Mesodermal cell (in vitro differentiated cells): ENCODE data around the gene CLASP2.
A peak's percentile ranks its signal among the peaks of the same experiment; 100 is the strongest.
"Not testable (repeated sequence)": the region's sequence is repeated elsewhere in the genome, so short reads cannot be mapped to it uniquely, and the experiment has no call there.

Experiments
- H3K27ac ChIP-seq: 2 replicates; pipeline ENCODE4 v1.7.0; 2013; ENCODE audit warnings: mild to moderate bottlenecking, low read depth, low read length, moderate library complexity; ENCODE audit not compliant: severe bottlenecking
- H3K36me3 ChIP-seq: 2 replicates; pipeline ENCODE4 v1.7.1; 2013; ENCODE audit warnings: mild to moderate bottlenecking, low read length, moderate library complexity; ENCODE audit not compliant: control insufficient read depth, insufficient read depth
- H3K4me1 ChIP-seq: one replicate; pipeline ENCODE4 v1.7.1; 2013; ENCODE audit warnings: mild to moderate bottlenecking, low read length; ENCODE audit not compliant: insufficient read depth, control insufficient read depth, poor library complexity, severe bottlenecking
- H3K4me3 ChIP-seq: 2 replicates; pipeline ENCODE4 v1.7.0; 2013; ENCODE audit warnings: low read length, control low read depth, mild to moderate bottlenecking; ENCODE audit not compliant: insufficient read depth, poor library complexity, severe bottlenecking; ENCODE audit errors: extremely low read depth
- H3K9me3 ChIP-seq: 2 replicates; pipeline ENCODE4 v1.7.1; 2013; ENCODE audit warnings: mild to moderate bottlenecking, low read length, moderate library complexity; ENCODE audit not compliant: control insufficient read depth
- WGBS, 2 experiments: methylation state at CpG; one replicate each; pipeline ENCODE4 v1.1.5; 2013; ENCODE audit warnings: missing lambda C conversion rate in 2 of 2; ENCODE audit not compliant: insufficient coverage in 2 of 2; 5-methylcytosine and 5-hydroxymethylcytosine counted together

The CLASP2 gene

GRCh38 chr3:33659856-33660434 lies 58.1 kb downstream of the CLASP2 start:
- Histone ChIP-seq H3K27ac (peak overlapping the region; percentile 93), H3K4me3 (peak overlapping the region; percentile 32), H3K4me1 (peaks cover 15% of the 10 kb centered on the region), H3K9me3 (no peaks in the 10 kb centered on the region), H3K36me3 (no peaks in the 10 kb centered on the region)
- WGBS, 2 experiments = 44 to 49% methylated on average over 5 of the region's 5 CpGs

DNA sequence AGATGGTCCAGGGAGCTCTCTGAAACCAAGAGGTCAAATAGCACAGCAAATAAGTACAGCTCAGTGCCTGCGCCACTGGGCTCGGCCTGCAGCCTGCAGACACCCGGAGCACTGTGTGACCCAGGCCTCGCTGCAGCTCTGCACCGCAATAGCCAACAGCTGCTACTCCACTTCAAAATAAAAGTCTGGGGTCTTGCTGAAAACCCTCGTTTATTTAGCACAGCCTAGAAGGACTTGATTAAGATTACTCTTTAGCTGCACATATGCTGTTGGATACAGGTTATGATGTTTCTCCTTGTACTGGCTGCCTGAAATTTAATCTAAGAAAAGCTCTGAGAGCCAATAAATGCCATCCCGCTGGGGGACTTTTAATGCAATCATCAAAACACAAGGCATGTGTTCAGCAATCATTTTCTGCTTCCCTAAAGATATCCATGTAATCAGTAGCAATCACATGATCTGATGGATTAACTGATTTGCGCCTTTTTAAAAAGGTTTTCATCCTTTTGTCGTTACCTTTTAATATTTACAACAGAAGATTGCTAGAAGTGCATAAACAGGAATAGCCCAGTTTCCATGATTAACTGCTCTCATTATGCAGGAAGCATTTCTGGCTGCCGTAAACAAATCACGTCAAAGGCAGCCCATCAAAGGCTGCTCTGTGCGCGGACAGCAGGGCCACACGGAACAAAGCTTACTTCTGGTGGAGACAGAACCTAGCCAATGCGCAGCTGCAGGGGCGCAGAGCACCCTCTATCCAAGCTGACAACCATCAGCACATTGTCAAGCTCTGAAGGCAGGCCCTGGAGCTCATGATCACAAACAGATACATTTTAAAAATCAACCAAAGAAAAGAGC lies 58.8 kb downstream of the CLASP2 start:
- peaks cover 15% of the 10 kb centered on the region for H3K4me1 ChIP-seq
- WGBS, 2 experiments = 3 to 8% methylated on average over 10 to 14 of the region's 16 CpGs
- peak overlapping the region; percentile 32 for H3K4me3 ChIP-seq
- no peaks in the 10 kb centered on the region for H3K36me3 ChIP-seq
- H3K27ac ChIP-seq = peak overlapping the region; percentile 93
- no peaks in the 10 kb centered on the region for H3K9me3 ChIP-seq

GRCh38 chr3:33658621-33658990 lies 59.4 kb downstream of the CLASP2 start:
- 83 to 100% methylated on average over 1 of the region's 2 CpGs for WGBS, 2 experiments
- Histone ChIP-seq H3K4me1 (peaks cover 15% of the 10 kb centered on the region), H3K27ac (peak overlapping the region; percentile 93), H3K36me3 (no peaks in the 10 kb centered on the region), H3K4me3 (peak overlapping the region; percentile 32), H3K9me3 (no peaks in the 10 kb centered on the region)

DNA sequence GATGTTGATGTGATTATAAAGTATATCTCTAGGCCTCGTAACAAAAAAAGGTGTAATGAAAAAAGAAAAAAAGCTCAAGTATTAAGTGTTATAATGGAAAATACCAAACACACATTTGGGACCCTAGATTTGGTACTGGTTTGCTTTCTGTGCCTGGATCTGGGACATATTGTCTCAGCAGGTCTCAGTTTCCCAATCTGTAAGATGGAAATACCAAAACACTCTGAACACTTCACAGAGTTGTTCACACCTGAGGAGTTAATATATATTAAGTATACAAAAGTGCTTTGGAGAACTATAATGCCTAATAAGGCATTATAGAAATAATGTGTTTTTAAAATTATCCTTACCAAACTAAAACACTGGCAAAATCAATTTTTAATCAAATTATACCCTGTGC lies 60.0 kb downstream of the CLASP2 start:
- no peak overlapping the region for H3K4me3 ChIP-seq

DNA sequence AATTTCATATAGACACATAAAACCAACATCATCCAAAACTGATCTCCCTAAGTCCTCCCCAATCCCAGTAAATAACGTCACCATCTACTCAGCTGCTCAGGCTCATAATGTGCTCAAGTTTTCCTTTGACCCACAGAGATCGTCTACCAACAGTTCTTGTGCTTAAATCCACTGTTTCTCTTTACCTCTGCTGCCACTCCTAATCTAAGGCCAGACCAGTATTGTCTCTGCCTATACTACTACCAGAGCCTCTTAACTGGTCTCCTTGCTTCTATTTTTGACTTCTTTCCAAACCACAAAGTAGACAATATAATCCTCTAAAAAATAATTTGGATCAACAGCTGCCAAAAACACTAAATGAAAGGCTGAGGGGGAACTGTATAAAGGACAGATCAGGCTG lies 65.3 kb downstream of the CLASP2 start:
- H3K36me3 ChIP-seq = no peaks in the 10 kb centered on the region
- H3K4me3 ChIP-seq = no peak overlapping the region
- 83% methylated on average over 2 of the region's 2 CpGs for WGBS, 2 experiments
- H3K4me1 ChIP-seq = no peaks in the 10 kb centered on the region
- no peak overlapping the region for H3K27ac ChIP-seq
- H3K9me3 ChIP-seq = no peaks in the 10 kb centered on the region

More for the DNA sequence above, 60.0 kb downstream of the CLASP2 start:
- Histone ChIP-seq H3K4me1 (peaks cover 15% of the 10 kb centered on the region), H3K9me3 (no peaks in the 10 kb centered on the region), H3K27ac (peak overlapping the region; percentile 93), H3K36me3 (no peaks in the 10 kb centered on the region)
- no CpG with 5 or more reads among the region's 1 CpG for WGBS, 2 experiments

DNA sequence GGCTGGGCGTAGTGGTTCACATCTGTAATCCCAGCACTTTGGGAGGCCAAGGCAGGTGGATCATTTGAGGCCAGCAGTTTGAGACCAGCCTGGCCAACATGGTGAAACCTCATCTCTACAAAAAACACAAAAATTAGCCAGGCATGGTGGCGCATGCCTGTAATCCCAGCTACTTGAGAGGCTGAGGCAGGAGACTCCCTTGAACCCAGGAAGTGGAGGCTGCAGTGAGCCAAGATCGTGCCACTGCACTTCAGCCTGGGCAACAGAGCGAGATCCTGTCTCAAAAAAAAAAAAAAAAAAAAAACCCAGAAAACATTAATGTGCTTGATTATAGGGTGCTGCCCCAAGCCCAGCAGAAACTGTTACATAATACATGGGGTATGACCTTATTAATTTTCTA lies 67.0 kb downstream of the CLASP2 start:
- H3K4me1 ChIP-seq, H3K9me3 ChIP-seq, H3K36me3 ChIP-seq, H3K4me3 ChIP-seq, H3K27ac ChIP-seq: not testable (repeated sequence)
- WGBS, 2 experiments = 100% methylated on average over 1 to 3 of the region's 4 CpGs

- H3K4me1 ChIP-seq = no peaks in the 10 kb centered on the region
- 94 to 100% methylated on average over 1 of the region's 1 CpG for WGBS, 2 experiments
- no peak overlapping the region for H3K27ac ChIP-seq
Observed at GRCh38 chr3:33650495-33650894, 67.6 kb downstream of the CLASP2 start.

GRCh38 chr3:33648793-33649192 lies 69.3 kb downstream of the CLASP2 start:
- no peaks in the 10 kb centered on the region for H3K4me1 ChIP-seq
- H3K4me3 ChIP-seq = no peak overlapping the region
- H3K36me3 ChIP-seq = peaks cover 5% of the 10 kb centered on the region
- no peak overlapping the region for H3K27ac ChIP-seq
- WGBS, 2 experiments = 100% methylated on average over 1 of the region's 1 CpG
- no peaks in the 10 kb centered on the region for H3K9me3 ChIP-seq

More at GRCh38 chr3:33650495-33650894, 67.6 kb downstream of the CLASP2 start:
- Histone ChIP-seq H3K9me3 (no peaks in the 10 kb centered on the region), H3K4me3 (no peak overlapping the region), H3K36me3 (peaks cover 5% of the 10 kb centered on the region)

GRCh38 chr3:33646406-33646805 lies 71.6 kb downstream of the CLASP2 start:
- WGBS, 2 experiments = no CpG with 5 or more reads among the region's 1 CpG
- Histone ChIP-seq H3K4me3 (no peak overlapping the region), H3K9me3 (no peaks in the 10 kb centered on the region), H3K27ac (no peak overlapping the region), H3K4me1 (no peaks in the 10 kb centered on the region), H3K36me3 (peaks cover 5% of the 10 kb centered on the region)

DNA sequence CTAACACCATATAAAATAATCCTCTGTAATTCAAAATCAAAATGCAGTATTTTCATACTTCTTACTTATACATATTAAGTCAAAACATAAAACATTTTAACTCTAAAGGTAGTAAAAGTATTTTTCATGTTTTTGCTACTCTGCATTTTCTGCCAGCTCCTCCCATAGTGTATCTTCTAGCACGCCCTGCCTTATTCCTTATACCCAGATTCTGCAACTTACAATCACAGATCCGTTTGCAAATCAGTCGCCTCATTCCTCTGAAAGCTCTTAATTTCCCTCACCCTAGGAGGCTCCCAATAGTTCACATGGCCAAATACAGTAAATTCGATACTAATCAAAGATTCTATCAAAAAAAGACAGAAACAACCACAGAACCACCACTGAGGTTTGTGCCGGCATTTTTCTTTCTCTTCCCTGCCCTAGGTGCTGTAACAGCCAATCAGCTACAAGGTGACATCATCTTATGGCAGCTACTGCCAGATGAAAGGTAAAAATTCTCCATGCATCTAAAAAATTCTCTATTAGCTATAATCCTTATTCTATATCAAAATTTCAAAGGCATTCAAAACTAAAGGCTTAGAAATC lies 72.9 kb downstream of the CLASP2 start:
- peak overlapping the region; percentile 16 for H3K4me3 ChIP-seq
- H3K27ac ChIP-seq = no peak overlapping the region
- WGBS, 2 experiments = 67 to 72% methylated on average over 5 of the region's 5 CpGs

GRCh38 chr3:33644582-33644981 lies 73.5 kb downstream of the CLASP2 start:
- Histone ChIP-seq H3K9me3 (no peaks in the 10 kb centered on the region), H3K27ac (no peak overlapping the region), H3K36me3 (peaks cover 7% of the 10 kb centered on the region), H3K4me1 (no peaks in the 10 kb centered on the region), H3K4me3 (no peak overlapping the region)
- 81 to 90% methylated on average over 2 to 3 of the region's 4 CpGs for WGBS, 2 experiments

More for the DNA sequence above, 72.9 kb downstream of the CLASP2 start:
- H3K36me3 ChIP-seq = peaks cover 5% of the 10 kb centered on the region
- H3K9me3 ChIP-seq = no peaks in the 10 kb centered on the region
- H3K4me1 ChIP-seq = no peaks in the 10 kb centered on the region
